GM23248 (cell line): ENCODE results near the gene NAALADL1. TPM values are rescaled to one million over a fixed set of nuclear protein-coding genes. Genes with fewer than 3 reads are reported as not detected.

Experiments used
- DNase-seq: peaks from one replicate; pipeline ENCODE4 v3.0.0-alpha.2; 2015
- H2AFZ ChIP-seq: fragments of 200-600 bp; sonication (generic); 2 replicates; pipeline ENCODE4 v1.6.1; 2016; ENCODE audit warnings: antibody characterized with exemption
- H3F3A ChIP-seq: fragments of 200-600 bp; sonication (generic); 2 replicates; pipeline ENCODE4 v1.6.1; 2016; ENCODE audit warnings: mild to moderate bottlenecking, antibody characterized with exemption, mixed run types; ENCODE audit not compliant: insufficient read depth
- H3K27ac ChIP-seq: fragments of 200-600 bp; sonication (generic); 2 replicates; pipeline ENCODE4 v1.5.1; 2016; ENCODE audit warnings: mild to moderate bottlenecking
- H3K27me3 ChIP-seq: fragments of 200-600 bp; sonication (generic); replicated peaks from 2 replicates; pipeline ENCODE4 v1.6.1; 2016; ENCODE audit warnings: mild to moderate bottlenecking; ENCODE audit not compliant: insufficient read depth
- H3K36me3 ChIP-seq: fragments of 200-600 bp; sonication (generic); 2 replicates; pipeline ENCODE4 v1.6.1; 2016; ENCODE audit warnings: low read depth, mild to moderate bottlenecking
- H3K4me1 ChIP-seq: fragments of 200-600 bp; sonication (generic); 2 replicates; pipeline ENCODE4 v1.6.1; 2016; ENCODE audit warnings: mild to moderate bottlenecking; ENCODE audit not compliant: insufficient read depth
- H3K4me2 ChIP-seq: fragments of 200-600 bp; sonication (generic); one replicate; pipeline ENCODE4 v1.6.1; 2016; ENCODE audit warnings: mild to moderate bottlenecking; ENCODE audit not compliant: unreplicated experiment
- H3K4me3 ChIP-seq: fragments of 200-600 bp; sonication (generic); 2 replicates; pipeline ENCODE4 v1.5.1; 2016; ENCODE audit warnings: mild to moderate bottlenecking
- H3K79me2 ChIP-seq: fragments of 200-600 bp; sonication (generic); 2 replicates; pipeline ENCODE4 v1.6.1; 2016; ENCODE audit warnings: mild to moderate bottlenecking; ENCODE audit not compliant: insufficient read depth
- H3K9ac ChIP-seq: fragments of 200-600 bp; sonication (generic); 2 replicates; pipeline ENCODE4 v1.6.1; 2016; ENCODE audit warnings: mild to moderate bottlenecking
- H3K9me2 ChIP-seq: fragments of 200-600 bp; sonication (generic); 2 replicates; pipeline ENCODE4 v1.6.1; 2016; ENCODE audit warnings: mixed run types, mild to moderate bottlenecking, moderate library complexity; ENCODE audit not compliant: insufficient read depth
- H3K9me3 ChIP-seq: fragments of 200-600 bp; sonication (generic); one replicate; pipeline ENCODE4 v1.6.1; 2017; ENCODE audit warnings: low read depth
- H4K20me1 ChIP-seq: fragments of 200-600 bp; sonication (generic); 2 replicates; pipeline ENCODE4 v1.6.0; 2016; ENCODE audit not compliant: insufficient read depth
- EZH2 ChIP-seq: fragments of 200-600 bp; sonication (generic); IDR thresholded peaks from 2 replicates; pipeline ENCODE4 v1.6.1; 2018; ENCODE audit warnings: antibody characterized with exemption, mild to moderate bottlenecking; ENCODE audit not compliant: insufficient read depth, poor library complexity, severe bottlenecking
- EZH2phosphoT487 ChIP-seq: fragments of 200-600 bp; sonication (generic); IDR thresholded peaks from 2 replicates; pipeline ENCODE4 v1.6.1; 2018; ENCODE audit warnings: antibody characterized with exemption, moderate library complexity, mild to moderate bottlenecking, low read depth; ENCODE audit not compliant: insufficient read depth
- WGBS, 2 experiments: methylation state at CpG; one replicate each; pipeline ENCODE4 v1.1.6; 2015 to 2017; ENCODE audit warnings: low lambda C conversion rate in 2 of 2, low coverage in 1 of 2; ENCODE audit errors: missing lambda C conversion rate in 2 of 2; 5-methylcytosine and 5-hydroxymethylcytosine counted together
- in situ Hi-C: fragments of 300-500 bp; cut with MboI; formaldehyde crosslinking; loops from 2 replicates; pipeline ENCODE4 v1.15.0; 2020
- polyA plus RNA-seq: library from polyadenylated mRNA; unstranded; fragments of >200 nt; fragmentation: Nextera tagmentation; extraction: Ambion mirVana; gene quantifications from 2 replicates; pipeline ENCODE4 v1.2.1, GENCODE V29; 2016
- total RNA-seq: library from RNA; depleted of rRNA; stranded (reverse); fragments of >200 nt; shearing (Covaris generic); gene quantifications from 2 replicates; pipeline ENCODE4 v1.2.3, GENCODE V29; 2014

The NAALADL1 gene
- total and polyA plus RNA-seq, 2 experiments from 2014 or later = 26.6 to 40.7 TPM

- no peak for DNase-seq
- Histone ChIP-seq H3K4me2 (no peak overlapping the region), H3K36me3 (no peaks in the 10 kb centered on the region), H3K9ac (no peak overlapping the region), H3K27me3 (no peaks in the 10 kb centered on the region), H3K27ac (no peak overlapping the region), H3K9me2 (no peaks in the 10 kb centered on the region), H3K4me1 (peaks cover 4% of the 10 kb centered on the region), H3K79me2 (peaks cover 16% of the 10 kb centered on the region), H4K20me1 (no peaks in the 10 kb centered on the region), H3F3A (peaks cover 11% of the 10 kb centered on the region), H2AFZ (no peak overlapping the region), H3K4me3 (no peak overlapping the region), H3K9me3 (no peaks in the 10 kb centered on the region)
- WGBS, 2 experiments = 82 to 85% methylated on average over 6 of the region's 6 CpGs
- in situ Hi-C loops = no loop called here
- TF ChIP-seq EZH2phosphoT487 = no peak
- TF ChIP-seq EZH2 = no peak
Observed at GRCh38 chr11:65042891-65043290, 15.5 kb downstream of the NAALADL1 start.

GRCh38 chr11:65040847-65041622 lies 17.3 kb downstream of the NAALADL1 start, which contains the start of gene SAC3D1:
TSS of gene SAC3D1 (plus strand) at chr11:65041210. CDS start at chr11:65041293, 83 bp downstream.
- Histone ChIP-seq H3K4me3 (peak within 1 kb of the TSS; percentile 75), H3K4me1 (no peaks in the 10 kb centered on the region; the same call in 1 of the 2 replicates), H3K9ac (peak within 1 kb of the TSS; percentile 76), H3K79me2 (peaks cover 13% of the 10 kb centered on the region), H3K36me3 (no peaks in the 10 kb centered on the region), H3K9me3 (no peaks in the 10 kb centered on the region), H3K27ac (peak within 1 kb of the TSS; percentile 76), H2AFZ (peak within 1 kb of the TSS; percentile 77), H3F3A (peaks cover 11% of the 10 kb centered on the region), H3K27me3 (no peaks in the 10 kb centered on the region), H3K9me2 (no peaks in the 10 kb centered on the region), H3K4me2 (peak within 1 kb of the TSS; percentile 79), H4K20me1 (no peaks in the 10 kb centered on the region)
- peak; percentile 96 for DNase-seq
- TF ChIP-seq EZH2 = no peak
- no peak for TF ChIP-seq EZH2phosphoT487
- 0 to 1% methylated on average over 58 to 82 of the region's 91 CpGs for WGBS, 2 experiments
- in situ Hi-C loops = no loop called here

GRCh38 chr11:65040520-65040846 lies 17.9 kb downstream of the NAALADL1 start:
- Histone ChIP-seq H3F3A (peaks cover 11% of the 10 kb centered on the region), H3K27me3 (no peaks in the 10 kb centered on the region), H3K4me1 (no peaks in the 10 kb centered on the region; the same call in 1 of the 2 replicates), H4K20me1 (no peaks in the 10 kb centered on the region), H3K79me2 (peaks cover 13% of the 10 kb centered on the region), H3K27ac (peak overlapping the region; percentile 76), H2AFZ (peak overlapping the region; percentile 77), H3K36me3 (no peaks in the 10 kb centered on the region; the same call in 1 of the 2 replicates), H3K9me2 (no peaks in the 10 kb centered on the region), H3K4me2 (peak overlapping the region; percentile 79), H3K4me3 (peak overlapping the region; percentile 75), H3K9me3 (no peaks in the 10 kb centered on the region), H3K9ac (peak overlapping the region; percentile 76)
- no peak for DNase-seq
- in situ Hi-C loops = no loop called here
- TF ChIP-seq EZH2phosphoT487 (no peak), EZH2 (no peak)
- 31% methylated on average over 7 of the region's 7 CpGs for WGBS, 2 experiments

GRCh38 chr11:65036931-65037330 lies 21.4 kb downstream of the NAALADL1 start:
- Histone ChIP-seq H3K36me3 (no peaks in the 10 kb centered on the region; the same call in 1 of the 2 replicates), H3K4me1 (no peaks in the 10 kb centered on the region; the same call in 1 of the 2 replicates), H3K27ac (no peak overlapping the region), H3K9ac (no peak overlapping the region), H3K4me3 (no peak overlapping the region), H3K4me2 (no peak overlapping the region), H3K27me3 (no peaks in the 10 kb centered on the region), H4K20me1 (no peaks in the 10 kb centered on the region), H3F3A (peaks cover 11% of the 10 kb centered on the region), H3K79me2 (peaks cover 3% of the 10 kb centered on the region), H3K9me3 (no peaks in the 10 kb centered on the region), H2AFZ (no peak overlapping the region), H3K9me2 (no peaks in the 10 kb centered on the region)
- in situ Hi-C loops = no loop called here
- WGBS, 2 experiments = 88 to 92% methylated on average over 6 of the region's 6 CpGs
- no peak for TF ChIP-seq EZH2phosphoT487
- DNase-seq = no peak
